H1 (cell line): ENCODE results near the gene MAML3.

Source experiments
- ATF3 ChIP-seq: IDR thresholded peaks from 2 replicates; pipeline ENCODE4 v1.6.1; 2011; ENCODE audit warnings: low read depth, mild to moderate bottlenecking, low read length; ENCODE audit not compliant: insufficient read depth
- CTCF ChIP-seq, 3 experiments: IDR thresholded peaks; 1 replicate in 2 of 3; 2 replicates in 1 of 3; pipeline versions ENCODE4 v1.5.1 to v1.6.1; 2011; ENCODE audit warnings: low read length in 3 of 3, mild to moderate bottlenecking in 3 of 3, inconsistent platforms in 2 of 3, low read depth in 1 of 3, moderate library complexity in 1 of 3; ENCODE audit not compliant: insufficient read depth in 1 of 3; ENCODE audit errors: control extremely low read depth in 1 of 3
- EZH2 ChIP-seq: fragments of 200-600 bp; sonication (generic); IDR thresholded peaks from 2 replicates; pipeline ENCODE4 v1.7.1; 2012; ENCODE audit warnings: low read depth, mild to moderate bottlenecking, moderate library complexity, low read length, inconsistent platforms; ENCODE audit not compliant: severe bottlenecking
- HDAC2 ChIP-seq, 2 experiments: fragments of 300-600 bp in 1 of 2; sonication (generic) in 1 of 2; IDR thresholded peaks; 2 replicates each; pipeline ENCODE4 v1.6.1; 2011 to 2012; ENCODE audit warnings: low read depth in 2 of 2, low read length in 2 of 2, mild to moderate bottlenecking in 2 of 2, moderate library complexity in 2 of 2, borderline replicate concordance in 1 of 2, inconsistent platforms in 1 of 2
- JUN ChIP-seq: IDR thresholded peaks from 2 replicates; pipeline ENCODE4 v1.6.1; 2011; ENCODE audit warnings: low read depth, mild to moderate bottlenecking, improper control_type of control experiment, low read length
- KDM1A ChIP-seq: fragments of 200-600, 300-600 bp; sonication (generic); IDR thresholded peaks from 2 replicates; pipeline ENCODE4 v1.7.1; 2016; ENCODE audit warnings: mild to moderate bottlenecking, low read length, borderline replicate concordance
- MAX ChIP-seq: IDR thresholded peaks from 2 replicates; pipeline ENCODE4 v1.6.1; 2012; ENCODE audit warnings: inconsistent platforms
- POLR2AphosphoS5 ChIP-seq: IDR thresholded peaks from 2 replicates; pipeline ENCODE4 v1.6.1; 2011; ENCODE audit warnings: low read depth, low read length
- RFX5 ChIP-seq: IDR thresholded peaks from 2 replicates; pipeline ENCODE4 v1.6.1; 2011; ENCODE audit warnings: low read depth, low read length, improper control_type of control experiment, borderline replicate concordance
- SIN3A ChIP-seq, 2 experiments: IDR thresholded peaks in 1 of 2; conservative IDR thresholded peaks in 1 of 2; 2 replicates each; pipeline ENCODE4 v1.6.1; 2011 to 2012; ENCODE audit warnings: low read length in 2 of 2, improper control_type of control experiment in 1 of 2, low read depth in 1 of 2, mild to moderate bottlenecking in 1 of 2
- SP1 ChIP-seq: IDR thresholded peaks from 2 replicates; pipeline ENCODE4 v1.6.1; 2011; ENCODE audit warnings: low read depth, low read length
- SUZ12 ChIP-seq: fragments of 200-600 bp; sonication (generic); IDR thresholded peaks from 2 replicates; pipeline ENCODE4 v1.6.1; 2012; ENCODE audit warnings: mild to moderate bottlenecking, inconsistent platforms, low read length, moderate library complexity, mixed read lengths
- ZNF274 ChIP-seq: IDR thresholded peaks from 2 replicates; pipeline ENCODE4 v1.7.0; 2012; ENCODE audit warnings: low read length, borderline replicate concordance; ENCODE audit errors: extremely low read depth

GRCh38 chr4:139689093-139689722 lies 464.8 kb downstream of the MAML3 start:
- TF ChIP-seq CTCF (IDR thresholded peaks at IDR 0.05; ENCODE audit: control extremely low read depth in 1 of 3, insufficient read depth in 1 of 3, low read depth in 1 of 3, low read length in 3 of 3) (no peak), ATF3 (no peak), POLR2AphosphoS5 (no peak), HDAC2 (IDR thresholded peaks at IDR 0.05; ENCODE audit: borderline replicate concordance in 1 of 2, low read depth in 2 of 2, low read length in 2 of 2) (no peak), RFX5 (no peak), EZH2 (no peak), ZNF274 (no peak), SIN3A (conservative IDR thresholded peaks at IDR 0.05 in 1 of 2, IDR thresholded peaks at IDR 0.05 in 1 of 2; ENCODE audit: low read depth in 1 of 2, low read length in 2 of 2) (no peak), SP1 (no peak), MAX (no peak), KDM1A (no peak), JUN (no peak), SUZ12 (no peak)
